GM23338 (cell line): Measurements from ENCODE around the gene ZFYVE26. TPM values are rescaled to one million over a fixed set of nuclear protein-coding genes. Genes with fewer than 3 reads are reported as not detected.

Experiments
- ATAC-seq: fragments of 200-7000 bp; cut with Tn5 transposase; 3 replicates; pipeline ENCODE4 v1.9.1; 2020
- DNase-seq: peaks from one replicate; pipeline ENCODE4 v3.0.0-alpha.2; 2015; ENCODE audit warnings: low spot score
- H2AFZ ChIP-seq: fragments of 200-600 bp; sonication (generic); 2 replicates; pipeline ENCODE4 v1.8.0; 2016; ENCODE audit warnings: antibody characterized with exemption, mild to moderate bottlenecking, moderate library complexity
- H3F3A ChIP-seq: fragments of 200-600 bp; sonication (generic); replicated peaks from 2 replicates; pipeline ENCODE4 v1.8.0; 2017; ENCODE audit warnings: antibody characterized with exemption, mixed run types, low read depth
- H3K27ac ChIP-seq: fragments of 200-600 bp; sonication (generic); 2 replicates; pipeline ENCODE4 v1.6.1; 2016; ENCODE audit warnings: low read depth
- H3K27me3 ChIP-seq: fragments of 200-600 bp; sonication (generic); 2 replicates; pipeline ENCODE4 v1.8.0; 2016; ENCODE audit warnings: mild to moderate bottlenecking, mixed run types, moderate library complexity; ENCODE audit not compliant: insufficient read depth
- H3K36me3 ChIP-seq: fragments of 200-600 bp; sonication (generic); 2 replicates; pipeline ENCODE4 v1.8.0; 2016; ENCODE audit warnings: mild to moderate bottlenecking; ENCODE audit not compliant: insufficient read depth
- H3K4me1 ChIP-seq: fragments of 200-600 bp; sonication (generic); 2 replicates; pipeline ENCODE4 v1.8.0; 2016; ENCODE audit warnings: mild to moderate bottlenecking, moderate library complexity; ENCODE audit not compliant: insufficient read depth
- H3K4me2 ChIP-seq: fragments of 200-600 bp; sonication (generic); 2 replicates; pipeline ENCODE4 v1.7.1; 2017; ENCODE audit warnings: mixed run types
- H3K4me3 ChIP-seq: fragments of 200-600 bp; sonication (generic); 2 replicates; pipeline ENCODE4 v1.6.1; 2016; ENCODE audit warnings: mixed run types
- H3K79me2 ChIP-seq: fragments of 200-600 bp; sonication (generic); replicated peaks from 2 replicates; pipeline ENCODE4 v1.8.0; 2017; ENCODE audit warnings: mild to moderate bottlenecking; ENCODE audit not compliant: insufficient read depth
- H3K9me2 ChIP-seq: fragments of 200-600 bp; sonication (generic); 2 replicates; pipeline ENCODE4 v1.8.0; 2017; ENCODE audit not compliant: insufficient read depth
- H4K20me1 ChIP-seq: fragments of 200-600 bp; sonication (generic); replicated peaks from 2 replicates; pipeline ENCODE4 v1.8.0; 2017; ENCODE audit warnings: mild to moderate bottlenecking; ENCODE audit not compliant: insufficient read depth
- H3K27ac Mint-ChIP-seq: 2 replicates; pipeline ENCODE4 v1.8.0; 2020; ENCODE audit warnings: inconsistent platforms, mild to moderate bottlenecking, moderate library complexity, mixed read lengths
- H3K27me3 Mint-ChIP-seq: 3 replicates; pipeline ENCODE4 v1.8.0; 2022; ENCODE audit warnings: low read depth, mild to moderate bottlenecking, moderate library complexity, mixed read lengths, inconsistent platforms; ENCODE audit not compliant: insufficient read depth, poor library complexity
- H3K36me3 Mint-ChIP-seq: 3 replicates; pipeline ENCODE4 v1.8.0; 2021; ENCODE audit warnings: low read depth, mild to moderate bottlenecking, inconsistent platforms, moderate library complexity, mixed read lengths
- H3K4me1 Mint-ChIP-seq: 3 replicates; pipeline ENCODE4 v1.8.0; 2020; ENCODE audit warnings: mild to moderate bottlenecking, inconsistent platforms, mixed read lengths
- H3K4me3 Mint-ChIP-seq: 3 replicates; pipeline ENCODE4 v1.8.0; 2021; ENCODE audit warnings: moderate library complexity, mild to moderate bottlenecking, inconsistent platforms, mixed read lengths
- H3K9me3 Mint-ChIP-seq: 3 replicates; pipeline ENCODE4 v1.8.0; 2020; ENCODE audit warnings: moderate library complexity, mild to moderate bottlenecking, inconsistent platforms, mixed read lengths
- CTCF ChIP-seq, 2 experiments: fragments of 200-600 bp in 1 of 2; sonication (generic) in 1 of 2; conservative IDR thresholded peaks; 2 replicates each; pipeline versions ENCODE4 v1.5.1 to v1.6.1; 2016 to 2017; ENCODE audit warnings: antibody characterized with exemption in 2 of 2, low read depth in 2 of 2, mild to moderate bottlenecking in 2 of 2, moderate library complexity in 1 of 2
- EZH2 ChIP-seq: fragments of 200-600 bp; sonication (generic); IDR thresholded peaks from one replicate; pipeline ENCODE4 v1.8.0; 2017; ENCODE audit warnings: antibody characterized with exemption, mild to moderate bottlenecking, low read depth; ENCODE audit not compliant: unreplicated experiment
- JUNB ChIP-seq: IDR thresholded peaks from one replicate; pipeline ENCODE4 v1.6.1; 2016; ENCODE audit warnings: antibody characterized with exemption; ENCODE audit not compliant: unreplicated experiment
- NANOG ChIP-seq: IDR thresholded peaks from 2 replicates; pipeline ENCODE4 v1.6.1; 2016; ENCODE audit warnings: antibody characterized with exemption, borderline replicate concordance
- POLR2AphosphoS5 ChIP-seq: IDR thresholded peaks from 2 replicates; pipeline ENCODE4 v1.6.1; 2016; ENCODE audit warnings: antibody characterized with exemption, low read depth
- REST ChIP-seq: IDR thresholded peaks from one replicate; pipeline ENCODE4 v1.6.1; 2018; ENCODE audit warnings: antibody characterized with exemption; ENCODE audit not compliant: unreplicated experiment
- STAT1 ChIP-seq: IDR thresholded peaks from one replicate; pipeline ENCODE4 v1.6.1; 2016; ENCODE audit warnings: antibody characterized with exemption; ENCODE audit not compliant: unreplicated experiment
- ZNF331 ChIP-seq: fragments of 250-450 bp; sonication (Bioruptor Pico); IDR thresholded peaks from 2 replicates; pipeline ENCODE4 v1.5.0; 2020; ENCODE audit warnings: low read depth, mild to moderate bottlenecking, moderate library complexity
- ZNF462 ChIP-seq: fragments of 250-450 bp; sonication (Bioruptor Pico); IDR thresholded peaks from 2 replicates; pipeline ENCODE4 v1.5.0; 2020; ENCODE audit warnings: mild to moderate bottlenecking, moderate library complexity
- polyA plus RNA-seq: library from polyadenylated mRNA; unstranded; fragments of >200 nt; fragmentation: Nextera tagmentation; extraction: Ambion mirVana; gene quantifications from 2 replicates; pipeline ENCODE4 v1.2.1, GENCODE V29; 2016
- total RNA-seq: library from RNA; depleted of rRNA; stranded (reverse); fragments of >200 nt; shearing (Covaris generic); gene quantifications from 2 replicates; pipeline ENCODE4 v1.2.3, GENCODE V29; 2014

Gene ZFYVE26
- total and polyA plus RNA-seq, 2 experiments from 2014 or later = 5.6 to 36.0 TPM

GRCh38 chr14:67721875-67722274, 94.5 kb downstream of the ZFYVE26 start (continued):
- TF ChIP-seq REST = no peak
- TF ChIP-seq POLR2AphosphoS5 = no peak
- no peak for TF ChIP-seq CTCF (conservative IDR thresholded peaks at IDR 0.05; ENCODE audit: low read depth in 2 of 2)
- no peak for TF ChIP-seq EZH2
- no peak for TF ChIP-seq JUNB

GRCh38 chr14:67719866-67720265, 96.5 kb downstream of the ZFYVE26 start:
- Mint-ChIP-seq H3K4me1 (peaks cover 6% of the 10 kb centered on the region; the same call in 2 of the 3 replicates), H3K27me3 (peaks cover 2% of the 10 kb centered on the region), H3K27ac (no peak overlapping the region), H3K36me3 (no peaks in the 10 kb centered on the region), H3K4me3 (no peak overlapping the region), H3K9me3 (no peaks in the 10 kb centered on the region)
- Histone ChIP-seq H3K79me2 (no peaks in the 10 kb centered on the region), H3K4me3 (no peak overlapping the region), H3F3A (no peaks in the 10 kb centered on the region), H2AFZ (no peak overlapping the region), H3K4me1 (no peaks in the 10 kb centered on the region), H3K9me2 (no peaks in the 10 kb centered on the region; the same call in 1 of the 2 replicates), H4K20me1 (no peaks in the 10 kb centered on the region), H3K27me3 (no peaks in the 10 kb centered on the region), H3K27ac (no peak overlapping the region), H3K4me2 (no peak overlapping the region), H3K36me3 (no peaks in the 10 kb centered on the region)
- ATAC-seq (no peak), DNase-seq (no peak)
- TF ChIP-seq ZNF462 (CRISPR knock-in tag) = no peak
- no peak for TF ChIP-seq JUNB
- no peak for TF ChIP-seq STAT1
- no peak for TF ChIP-seq NANOG
- TF ChIP-seq ZNF331 (CRISPR knock-in tag) = no peak
- no peak for TF ChIP-seq CTCF (conservative IDR thresholded peaks at IDR 0.05; ENCODE audit: low read depth in 2 of 2)
